GM12875 (cell line): ENCODE data around the gene BOLL.

ENCODE experiments used
- H3K4me3 ChIP-seq: one replicate; pipeline ENCODE4 v1.5.1; 2011; ENCODE audit warnings: low read depth, low read length, control low read depth
- TF ChIP-seq, protein P1 (sequence below): IDR thresholded peaks from 2 replicates; pipeline ENCODE4 v1.5.1; 2011; ENCODE audit warnings: low read depth, mild to moderate bottlenecking, control low read depth, inconsistent platforms, low read length, moderate library complexity, borderline replicate concordance; ENCODE audit not compliant: insufficient read depth

The BOLL gene

DNA sequence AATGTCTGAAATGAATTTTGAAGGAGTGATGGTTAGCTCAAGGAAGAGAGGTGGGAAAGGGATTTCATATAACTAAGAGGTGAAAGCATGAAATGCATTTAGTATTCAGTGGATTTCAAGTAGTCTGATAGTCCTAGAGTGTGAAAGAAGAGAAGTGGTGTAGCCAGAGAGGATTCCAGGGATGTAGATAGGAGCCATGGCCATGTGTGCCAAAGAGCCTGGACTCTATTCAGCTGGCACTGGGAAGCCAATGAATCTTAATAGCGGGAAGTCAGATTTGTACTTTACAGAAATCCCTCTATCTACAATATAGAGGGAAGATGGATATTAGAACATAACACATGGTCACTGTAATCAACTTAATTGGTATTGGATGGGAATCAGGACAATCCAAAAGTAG, 8.3 kb upstream of the BOLL start:
- H3K4me3 ChIP-seq, result no peak overlapping the region
- TF ChIP-seq, protein P1, sequence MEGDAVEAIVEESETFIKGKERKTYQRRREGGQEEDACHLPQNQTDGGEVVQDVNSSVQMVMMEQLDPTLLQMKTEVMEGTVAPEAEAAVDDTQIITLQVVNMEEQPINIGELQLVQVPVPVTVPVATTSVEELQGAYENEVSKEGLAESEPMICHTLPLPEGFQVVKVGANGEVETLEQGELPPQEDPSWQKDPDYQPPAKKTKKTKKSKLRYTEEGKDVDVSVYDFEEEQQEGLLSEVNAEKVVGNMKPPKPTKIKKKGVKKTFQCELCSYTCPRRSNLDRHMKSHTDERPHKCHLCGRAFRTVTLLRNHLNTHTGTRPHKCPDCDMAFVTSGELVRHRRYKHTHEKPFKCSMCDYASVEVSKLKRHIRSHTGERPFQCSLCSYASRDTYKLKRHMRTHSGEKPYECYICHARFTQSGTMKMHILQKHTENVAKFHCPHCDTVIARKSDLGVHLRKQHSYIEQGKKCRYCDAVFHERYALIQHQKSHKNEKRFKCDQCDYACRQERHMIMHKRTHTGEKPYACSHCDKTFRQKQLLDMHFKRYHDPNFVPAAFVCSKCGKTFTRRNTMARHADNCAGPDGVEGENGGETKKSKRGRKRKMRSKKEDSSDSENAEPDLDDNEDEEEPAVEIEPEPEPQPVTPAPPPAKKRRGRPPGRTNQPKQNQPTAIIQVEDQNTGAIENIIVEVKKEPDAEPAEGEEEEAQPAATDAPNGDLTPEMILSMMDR, result no peak

DNA sequence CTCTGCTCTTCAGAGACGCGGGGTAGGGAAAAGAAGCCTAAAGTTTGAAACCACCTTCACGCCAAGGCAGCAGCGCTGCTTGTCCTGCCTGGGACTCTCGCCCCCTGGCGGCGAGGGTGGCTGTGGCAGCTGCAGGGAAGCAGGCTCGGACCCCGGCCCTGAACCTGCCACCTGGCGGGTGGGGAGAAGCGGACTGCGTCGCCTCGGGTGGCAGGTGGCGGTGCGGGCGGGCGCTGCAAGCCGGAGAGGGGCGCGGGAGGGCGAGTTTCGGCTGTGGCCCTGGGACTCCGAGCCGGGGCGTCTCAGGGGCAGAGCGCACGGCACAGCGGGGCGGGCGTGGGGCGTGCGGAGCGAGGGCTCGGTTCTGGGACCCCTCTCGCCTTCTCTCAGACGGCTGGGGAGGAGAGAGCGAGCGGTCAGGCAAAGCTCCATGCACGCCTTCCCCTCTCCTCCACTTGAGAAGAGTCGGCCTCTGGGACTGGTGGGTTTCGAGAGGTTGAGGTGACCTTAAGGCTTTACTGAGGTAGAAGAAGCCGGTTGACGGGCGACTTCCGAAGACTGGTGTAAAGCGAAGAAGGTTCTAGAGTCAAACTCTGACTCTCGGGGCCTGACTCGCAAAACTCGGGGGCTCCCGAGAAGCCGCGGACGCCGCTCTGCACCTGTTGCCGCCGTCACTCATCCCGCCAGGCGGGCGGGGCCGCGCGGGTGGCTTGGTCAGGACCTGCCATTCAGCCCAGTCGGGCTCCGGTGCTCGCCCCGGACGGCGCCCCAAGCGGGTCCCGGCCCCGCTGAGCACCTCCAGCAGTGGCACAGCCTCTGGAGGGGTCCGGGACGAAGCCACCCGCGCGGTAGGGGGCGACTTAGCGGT, 1.1 kb upstream of the BOLL start:
- H3K4me3 ChIP-seq, result no peak overlapping the region
- TF ChIP-seq, protein P1, result peak; percentile 77

DNA sequence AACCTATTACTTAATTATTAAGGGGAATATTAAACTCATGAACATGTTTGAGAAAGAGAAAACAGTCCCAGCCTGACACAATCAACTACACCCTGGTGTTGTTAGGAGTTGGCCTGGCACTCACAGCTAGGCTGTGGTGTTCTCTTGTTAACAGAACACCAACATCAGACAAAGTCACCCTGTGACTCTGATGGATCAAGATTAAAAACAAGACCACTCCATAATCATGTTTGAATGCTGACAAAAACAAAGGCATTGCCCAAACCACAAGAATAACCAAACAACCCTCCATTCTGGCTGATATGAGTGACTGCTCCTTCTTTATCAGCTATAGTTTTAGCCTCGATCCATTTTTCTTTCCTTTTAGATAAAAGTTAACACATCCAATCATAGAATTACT, 3.0 kb downstream of the BOLL start:
- TF ChIP-seq, protein P1, result no peak

DNA sequence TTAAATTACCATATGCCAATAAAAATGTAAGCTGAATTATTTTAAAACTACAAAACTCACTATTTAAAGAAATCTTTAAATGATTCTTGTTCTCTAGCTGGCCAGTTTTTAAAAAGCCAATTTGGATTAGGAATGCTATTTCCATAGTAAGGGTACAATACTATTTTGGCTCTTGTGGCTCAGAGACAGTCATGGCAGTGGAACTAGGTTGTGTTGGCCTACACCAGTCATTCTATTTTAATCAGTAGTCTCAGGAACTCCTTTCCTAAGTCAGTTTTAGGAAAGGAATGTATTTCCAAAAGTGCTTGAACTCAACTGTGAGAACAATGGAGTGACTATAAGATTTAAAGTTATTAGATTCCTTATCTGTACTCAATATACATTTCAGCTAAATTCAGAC, 5.9 kb downstream of the BOLL start:
- TF ChIP-seq, protein P1, result no peak
- H3K4me3 ChIP-seq, result no peak overlapping the region

More for the DNA sequence above, 3.0 kb downstream of the BOLL start:
- no peak overlapping the region for H3K4me3 ChIP-seq

DNA sequence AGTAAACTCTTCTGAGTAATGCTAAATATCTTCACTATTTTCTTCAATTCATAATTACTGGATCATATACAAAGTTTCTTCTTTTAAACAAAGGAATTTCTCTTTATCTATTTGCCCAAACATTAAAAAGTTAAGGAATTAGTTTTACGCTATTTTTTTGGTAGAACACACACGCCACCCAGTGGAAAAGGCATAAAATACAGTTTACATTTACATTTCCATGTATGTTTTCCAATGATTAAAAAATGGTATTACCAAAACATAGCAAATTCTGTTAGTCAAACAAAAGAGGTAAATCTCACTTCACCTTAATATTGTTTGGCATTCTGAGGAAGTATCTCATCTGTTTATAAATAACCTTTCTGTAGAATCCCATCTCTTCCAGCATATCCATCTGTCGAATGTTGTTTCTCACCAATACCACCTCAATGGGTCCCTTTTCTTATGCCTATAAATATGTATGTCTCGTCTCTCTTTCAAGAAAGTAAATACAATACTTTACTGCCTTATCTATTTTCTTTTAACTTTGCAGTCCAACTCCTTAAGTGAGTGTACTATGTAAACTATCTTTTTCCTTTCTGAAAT, 7.2 kb downstream of the BOLL start:
- H3K4me3 ChIP-seq, result no peak overlapping the region
- TF ChIP-seq, protein P1, result peak; percentile 20; the same call in 1 of the 2 replicates

DNA sequence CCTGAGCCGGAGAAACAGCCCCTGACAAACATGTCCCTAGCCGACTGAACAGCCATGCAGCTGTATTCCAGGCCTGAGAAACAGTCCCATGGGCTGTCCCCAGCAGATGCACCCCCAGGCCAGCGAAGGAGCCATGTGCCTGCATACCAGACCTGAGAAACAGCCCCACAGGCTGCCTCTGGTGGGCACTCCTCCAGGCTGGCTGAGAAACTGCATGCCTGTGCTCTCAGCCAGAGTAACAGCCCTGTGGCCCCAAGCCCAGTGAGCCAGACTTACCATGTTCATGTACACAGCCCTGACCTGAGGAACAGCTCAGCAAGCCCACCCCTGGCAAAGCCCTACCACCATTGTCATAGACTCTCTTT, 24.8 kb downstream of the BOLL start:
- no peak overlapping the region for H3K4me3 ChIP-seq
- TF ChIP-seq, protein P1, result no peak
